ENCODE measurements around the gene CLTC.
A peak's percentile ranks its signal among the peaks of the same experiment; 100 is the strongest.

Gene CLTC

GRCh38 chr17:59698143-59698542, 78.4 kb downstream of the CLTC start:
- Histone ChIP-seq H3K9me3 (ENCODE audit: control insufficient read depth, low read length) (no peaks in the 10 kb centered on the region), H3K9ac (no peak overlapping the region), H3K4me1 (no peaks in the 10 kb centered on the region), H3K36me3 (ENCODE audit: control insufficient read depth, insufficient read depth, low read length) (no peaks in the 10 kb centered on the region), H3K4me2 (ENCODE audit: low read length) (no peak overlapping the region), H2AFZ (no peak overlapping the region), H3K4me3 (ENCODE audit: low read depth, low read length) (no peak overlapping the region), H3K27ac (no peak overlapping the region), H3K27me3 (ENCODE audit: control insufficient read depth, insufficient read depth, low read length) (no peaks in the 10 kb centered on the region), H3K79me2 (peaks cover 5% of the 10 kb centered on the region)
- TF ChIP-seq CTCF (IDR thresholded peaks at IDR 0.05): no peak

GRCh38 chr17:59699218-59699617, 79.5 kb downstream of the CLTC start:
- H3K4me1 ChIP-seq: no peaks in the 10 kb centered on the region
- no peaks in the 10 kb centered on the region for H3K36me3 ChIP-seq (ENCODE audit: control insufficient read depth, insufficient read depth, low read length)
- no peak overlapping the region for H2AFZ ChIP-seq
- TF ChIP-seq CTCF (IDR thresholded peaks at IDR 0.05): no peak
- no peak overlapping the region for H3K4me2 ChIP-seq (ENCODE audit: low read length)
- H3K27ac ChIP-seq: no peak overlapping the region
- no peak overlapping the region for H3K4me3 ChIP-seq (ENCODE audit: low read depth, low read length)
- no peaks in the 10 kb centered on the region for H3K9me3 ChIP-seq (ENCODE audit: control insufficient read depth, low read length)
- peaks cover 10% of the 10 kb centered on the region for H3K79me2 ChIP-seq
- H3K27me3 ChIP-seq (ENCODE audit: control insufficient read depth, insufficient read depth, low read length): no peaks in the 10 kb centered on the region
- no peak overlapping the region for H3K9ac ChIP-seq

- Histone ChIP-seq H3K9me3 (ENCODE audit: control insufficient read depth, low read length) (no peaks in the 10 kb centered on the region), H3K27me3 (ENCODE audit: control insufficient read depth, insufficient read depth, low read length) (no peaks in the 10 kb centered on the region), H2AFZ (no peak overlapping the region), H3K27ac (no peak overlapping the region), H3K4me2 (ENCODE audit: low read length) (no peak overlapping the region), H3K4me3 (ENCODE audit: low read depth, low read length) (no peak overlapping the region), H3K79me2 (peaks cover 12% of the 10 kb centered on the region), H3K4me1 (no peaks in the 10 kb centered on the region), H3K36me3 (ENCODE audit: control insufficient read depth, insufficient read depth, low read length) (no peaks in the 10 kb centered on the region), H3K9ac (no peak overlapping the region)
- no peak for TF ChIP-seq CTCF (IDR thresholded peaks at IDR 0.05)
Measured at GRCh38 chr17:59699786-59700185, 80.1 kb downstream of the CLTC start.

GRCh38 chr17:59702304-59702703, 82.6 kb downstream of the CLTC start:
- H3K9ac ChIP-seq: no peak overlapping the region
- peaks cover 5% of the 10 kb centered on the region for H3K4me1 ChIP-seq
- H3K79me2 ChIP-seq: peaks cover 30% of the 10 kb centered on the region
- H3K27ac ChIP-seq: no peak overlapping the region
- no peak overlapping the region for H2AFZ ChIP-seq
- H3K4me2 ChIP-seq (ENCODE audit: low read length): no peak overlapping the region
- no peaks in the 10 kb centered on the region for H3K27me3 ChIP-seq (ENCODE audit: control insufficient read depth, insufficient read depth, low read length)
- TF ChIP-seq CTCF (IDR thresholded peaks at IDR 0.05): no peak
- no peak overlapping the region for H3K4me3 ChIP-seq (ENCODE audit: low read depth, low read length)
- H3K36me3 ChIP-seq (ENCODE audit: control insufficient read depth, insufficient read depth, low read length): no peaks in the 10 kb centered on the region
- no peaks in the 10 kb centered on the region for H3K9me3 ChIP-seq (ENCODE audit: control insufficient read depth, low read length)

GRCh38 chr17:59707149-59707970, 87.7 kb downstream of the CLTC start, which contains the start of the genes PTRH2 and VMP1:
PTRH2 (minus strand) TSS chr17:59707430; CDS start chr17:59697978, 9,452 bp downstream.
VMP1 (plus strand) TSS chr17:59707654; CDS start chr17:59731447, 23,793 bp downstream.
- no peak for TF ChIP-seq CTCF (IDR thresholded peaks at IDR 0.05)
- no peaks in the 10 kb centered on the region for H3K9me3 ChIP-seq (ENCODE audit: control insufficient read depth, low read length)
- peak within 1 kb of the TSS; percentile 79 for H3K4me2 ChIP-seq (ENCODE audit: low read length)
- peak within 1 kb of the TSS; percentile 47 for H3K9ac ChIP-seq
- H3K36me3 ChIP-seq (ENCODE audit: control insufficient read depth, insufficient read depth, low read length): no peaks in the 10 kb centered on the region
- H3K27ac ChIP-seq: peak within 1 kb of the TSS; percentile 88
- H2AFZ ChIP-seq: peak within 1 kb of the TSS; percentile 81
- H3K4me3 ChIP-seq (ENCODE audit: low read depth, low read length): peak within 1 kb of the TSS; percentile 90
- H3K27me3 ChIP-seq (ENCODE audit: control insufficient read depth, insufficient read depth, low read length): no peaks in the 10 kb centered on the region
- peaks cover 12% of the 10 kb centered on the region for H3K4me1 ChIP-seq
- H3K79me2 ChIP-seq: peaks cover 44% of the 10 kb centered on the region

Measured in parathyroid adenoma (tissue), 2 donors.